ENCODE data around the gene EHBP1. TPM values are rescaled to one million over a fixed set of nuclear protein-coding genes. Genes with fewer than 3 reads are reported as not detected.
"Not testable (repeated sequence)": the region's sequence is repeated elsewhere in the genome, so short reads cannot be mapped to it uniquely, and the experiment has no call there.

The EHBP1 gene
- total RNA-seq, 1 experiment from 2014 or later, result 19.9 TPM

- DNase-seq (ENCODE audit: low read depth), result no peak
Measured at GRCh38 chr2:63073994-63074393, 368.5 kb downstream of the EHBP1 start.

- not testable (repeated sequence) for DNase-seq (ENCODE audit: low read depth)
Measured at GRCh38 chr2:63074399-63074798, 368.9 kb downstream of the EHBP1 start.

- DNase-seq (ENCODE audit: low read depth), result peak; percentile 21
Measured at GRCh38 chr2:63078852-63079606, 373.5 kb downstream of the EHBP1 start.

- DNase-seq (ENCODE audit: low read depth), result no peak
Measured at GRCh38 chr2:63081404-63081803, 375.9 kb downstream of the EHBP1 start.

- DNase-seq (ENCODE audit: low read depth), result no peak
Measured at GRCh38 chr2:63086687-63087086, 381.2 kb downstream of the EHBP1 start.

GRCh38 chr2:63092401-63092800 lies 386.9 kb downstream of the EHBP1 start:
- no peak for DNase-seq (ENCODE audit: low read depth)

GRCh38 chr2:63092857-63093256 lies 387.3 kb downstream of the EHBP1 start:
- no peak for DNase-seq (ENCODE audit: low read depth)

- DNase-seq (ENCODE audit: low read depth), result no peak
Measured at GRCh38 chr2:63093502-63093901, 388.0 kb downstream of the EHBP1 start.

Other genes with a start within 250 kb of the EHBP1 start
- 1.1 and 1.4 TPM in 2 replicates for gene TMEM17, start 199.5 kb upstream of the EHBP1 start, total RNA-seq (2014; rRNA removed; shearing (Covaris generic))